Hepatocyte (in vitro differentiated cells): ENCODE results near the gene DDX39A.

Experiments
- CTCF ChIP-seq: fragments of 200-600 bp; sonication (generic); IDR thresholded peaks from 2 replicates; pipeline ENCODE4 v1.5.1; 2016; ENCODE audit warnings: antibody characterized with exemption, mild to moderate bottlenecking; ENCODE audit not compliant: poor library complexity
- EZH2 ChIP-seq: fragments of 200-600 bp; sonication (generic); IDR thresholded peaks from 2 replicates; pipeline ENCODE4 v1.6.1; 2016; ENCODE audit warnings: antibody characterized with exemption, mild to moderate bottlenecking, borderline replicate concordance
- EZH2phosphoT487 ChIP-seq: fragments of 200-600 bp; sonication (generic); IDR thresholded peaks from one replicate; pipeline ENCODE4 v1.6.1; 2018; ENCODE audit warnings: antibody characterized with exemption, mild to moderate bottlenecking, low read depth, moderate library complexity; ENCODE audit not compliant: unreplicated experiment, severe bottlenecking

- TF ChIP-seq CTCF = no peak
- no peak for TF ChIP-seq EZH2
- no peak for TF ChIP-seq EZH2phosphoT487
Observed at GRCh38 chr19:14432791-14433553, 13.8 kb upstream of the DDX39A start, which contains the start of gene PKN1.
